Ovary (tissue), 9 donors: ENCODE data around the gene CRYBG1. TPM values are rescaled to one million over a fixed set of nuclear protein-coding genes. Genes with fewer than 3 reads are reported as not detected.

Experiments
- DNase-seq, 5 donors: peaks; one replicate each; pipeline ENCODE4 v3.0.0-alpha.2; 2019 to 2020
- H3K27ac ChIP-seq, 2 donors: fragments of 200-600 bp; one replicate each; pipeline versions ENCODE4 v1.5.1 to v1.8.0; 2019 to 2022
- H3K27me3 ChIP-seq: fragments of 200-600 bp; one replicate; pipeline ENCODE4 v1.8.0; 2022
- H3K36me3 ChIP-seq: fragments of 200-600 bp; sonication (generic); one replicate; pipeline ENCODE4 v1.5.1; 2019
- H3K4me1 ChIP-seq: one replicate; pipeline ENCODE4 v1.8.1; 2013; ENCODE audit warnings: mild to moderate bottlenecking, moderate library complexity; ENCODE audit not compliant: insufficient read depth
- H3K4me3 ChIP-seq: fragments of 200-600 bp; sonication (generic); one replicate; pipeline ENCODE4 v1.5.1; 2017
- H3K9me3 ChIP-seq, 2 donors: fragments of 200-600 bp in 1 of 2; sonication (generic) in 1 of 2; one replicate each; pipeline versions ENCODE4 v1.5.1 to v1.8.1; 2013 to 2019; ENCODE audit warnings: mild to moderate bottlenecking in 1 of 2, moderate library complexity in 1 of 2
- EP300 ChIP-seq: sonication (generic); formaldehyde crosslinking; IDR thresholded peaks from one replicate; pipeline ENCODE4 v1.6.1; 2017; ENCODE audit warnings: antibody characterized with exemption
- POLR2A ChIP-seq: fragments of 450-650 bp; IDR thresholded peaks from one replicate; pipeline ENCODE4 v1.6.1; 2017; ENCODE audit warnings: antibody characterized with exemption, mild to moderate bottlenecking, moderate library complexity
- WGBS, 3 donors: extraction: QIAGEN DNeasy Blood & Tissue Kit in 1 of 3; methylation state at CpG; one replicate each; pipeline versions ENCODE4 v1.1.5 to v1.1.7; 2013 to 2017; 5-methylcytosine and 5-hydroxymethylcytosine counted together
- intact Hi-C, 4 donors: fragments of 100-400 bp; cut with DNase I; formaldehyde crosslinking; loops; one replicate each; pipeline versions ENCODE4 v1.11.0 to v1.15.1; 2022 to 2023
- polyA plus RNA-seq, 2 donors: library from polyadenylated mRNA; stranded (reverse); fragments of 200-250 nt in 1 of 2; fragments of 350-450 nt in 1 of 2; fragmentation: Illumina TruSeq in 1 of 2; extraction: RNeasy Lipid Tissue Mini Kit (QIAGEN cat#74804) in 1 of 2; gene quantifications; one replicate each; pipeline ENCODE4 v1.2.3, GENCODE V29; 2013 to 2014
- total RNA-seq, 7 donors: library from RNA; depleted of rRNA in 2 of 7; stranded (reverse); fragments of >200 nt in 2 of 7; fragmentation: NEBNext Ultra II Directional in 3 of 7; extraction: Animal tissue kit (Norgen Biotek cat#: 25700) in 3 of 7; gene quantifications; one replicate each; pipeline versions ENCODE4 v1.1.0 to v1.2.4, GENCODE V29; 2016 to 2023
- TF ChIP-seq, protein P1 (sequence below), 3 donors: fragments of 450-650 bp in 2 of 3; fragments of 200-600 bp in 1 of 3; IDR thresholded peaks; one replicate each; pipeline versions ENCODE4 v1.5.1 to v1.8.0; 2016 to 2022; ENCODE audit warnings: antibody characterized with exemption in 3 of 3, mild to moderate bottlenecking in 1 of 3
- donor health status: DM: no; HTN: no; CAD: no; lungs with moderate emphysema.
- donor health status: DM: no; HTN: no; CAD: no.
- donor health status: Bipolar disorder and iron deficiency.
- donor health status: DM: yes; HTN: yes; CAD: no.
- donor health status: DM: no; HTN: no; CAD: no.
- donor health status: DM: yes; HTN: yes; CAD: no.

The CRYBG1 gene
- total and polyA plus RNA-seq, 9 donors, result 1.5 to 7.4 (median 3.8) TPM

- 54 to 55% (median 54%) methylated on average over 6 of the region's 6 CpGs for WGBS, 3 donors
- TF ChIP-seq EP300 (no peak), POLR2A (no peak)
- TF ChIP-seq, protein P1, sequence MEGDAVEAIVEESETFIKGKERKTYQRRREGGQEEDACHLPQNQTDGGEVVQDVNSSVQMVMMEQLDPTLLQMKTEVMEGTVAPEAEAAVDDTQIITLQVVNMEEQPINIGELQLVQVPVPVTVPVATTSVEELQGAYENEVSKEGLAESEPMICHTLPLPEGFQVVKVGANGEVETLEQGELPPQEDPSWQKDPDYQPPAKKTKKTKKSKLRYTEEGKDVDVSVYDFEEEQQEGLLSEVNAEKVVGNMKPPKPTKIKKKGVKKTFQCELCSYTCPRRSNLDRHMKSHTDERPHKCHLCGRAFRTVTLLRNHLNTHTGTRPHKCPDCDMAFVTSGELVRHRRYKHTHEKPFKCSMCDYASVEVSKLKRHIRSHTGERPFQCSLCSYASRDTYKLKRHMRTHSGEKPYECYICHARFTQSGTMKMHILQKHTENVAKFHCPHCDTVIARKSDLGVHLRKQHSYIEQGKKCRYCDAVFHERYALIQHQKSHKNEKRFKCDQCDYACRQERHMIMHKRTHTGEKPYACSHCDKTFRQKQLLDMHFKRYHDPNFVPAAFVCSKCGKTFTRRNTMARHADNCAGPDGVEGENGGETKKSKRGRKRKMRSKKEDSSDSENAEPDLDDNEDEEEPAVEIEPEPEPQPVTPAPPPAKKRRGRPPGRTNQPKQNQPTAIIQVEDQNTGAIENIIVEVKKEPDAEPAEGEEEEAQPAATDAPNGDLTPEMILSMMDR (IDR thresholded peaks at IDR 0.05), result no peak
- Histone ChIP-seq H3K27ac (no peak overlapping the region), H3K27me3 (no peaks in the 10 kb centered on the region), H3K4me3 (no peak overlapping the region), H3K4me1 (no peaks in the 10 kb centered on the region), H3K9me3 (no peaks in the 10 kb centered on the region), H3K36me3 (no peaks in the 10 kb centered on the region)
- intact Hi-C loops, result no loop called here
- no peak for DNase-seq
These were observed 93.3 kb downstream of the CRYBG1 start for GRCh38 chr6:106453756-106454367.

DNA sequence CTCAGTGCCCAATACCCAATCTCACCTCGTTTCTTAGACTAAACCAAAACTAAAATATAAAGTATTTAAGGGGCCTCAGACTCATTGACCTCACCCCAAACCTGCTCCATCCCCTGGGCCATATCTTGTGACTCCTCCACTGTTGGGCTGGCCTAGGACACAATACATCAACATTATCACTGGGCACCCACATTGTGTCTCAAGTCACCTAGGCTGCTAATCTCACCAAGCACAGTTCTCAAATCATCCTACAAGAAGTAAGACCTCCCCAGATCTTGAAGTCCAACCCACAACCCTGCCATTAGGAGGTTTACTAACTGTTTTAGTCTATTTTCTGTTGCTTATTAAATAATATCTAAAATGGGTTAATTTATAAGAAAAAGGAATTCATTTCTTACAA, 96.2 kb downstream of the CRYBG1 start:
- 34 to 53% (median 43%) methylated on average over 1 of the region's 1 CpG for WGBS, 3 donors
- H3K27ac ChIP-seq, result no peak overlapping the region
- no peaks in the 10 kb centered on the region for H3K36me3 ChIP-seq
- no peaks in the 10 kb centered on the region for H3K9me3 ChIP-seq
- no peaks in the 10 kb centered on the region for H3K4me1 ChIP-seq
- TF ChIP-seq EP300 (no peak), POLR2A (no peak)
- TF ChIP-seq, protein P1 (IDR thresholded peaks at IDR 0.05), result no peak
- H3K27me3 ChIP-seq, result no peaks in the 10 kb centered on the region
- intact Hi-C loops, result no loop called here
- DNase-seq, result no peak
- no peak overlapping the region for H3K4me3 ChIP-seq

DNA sequence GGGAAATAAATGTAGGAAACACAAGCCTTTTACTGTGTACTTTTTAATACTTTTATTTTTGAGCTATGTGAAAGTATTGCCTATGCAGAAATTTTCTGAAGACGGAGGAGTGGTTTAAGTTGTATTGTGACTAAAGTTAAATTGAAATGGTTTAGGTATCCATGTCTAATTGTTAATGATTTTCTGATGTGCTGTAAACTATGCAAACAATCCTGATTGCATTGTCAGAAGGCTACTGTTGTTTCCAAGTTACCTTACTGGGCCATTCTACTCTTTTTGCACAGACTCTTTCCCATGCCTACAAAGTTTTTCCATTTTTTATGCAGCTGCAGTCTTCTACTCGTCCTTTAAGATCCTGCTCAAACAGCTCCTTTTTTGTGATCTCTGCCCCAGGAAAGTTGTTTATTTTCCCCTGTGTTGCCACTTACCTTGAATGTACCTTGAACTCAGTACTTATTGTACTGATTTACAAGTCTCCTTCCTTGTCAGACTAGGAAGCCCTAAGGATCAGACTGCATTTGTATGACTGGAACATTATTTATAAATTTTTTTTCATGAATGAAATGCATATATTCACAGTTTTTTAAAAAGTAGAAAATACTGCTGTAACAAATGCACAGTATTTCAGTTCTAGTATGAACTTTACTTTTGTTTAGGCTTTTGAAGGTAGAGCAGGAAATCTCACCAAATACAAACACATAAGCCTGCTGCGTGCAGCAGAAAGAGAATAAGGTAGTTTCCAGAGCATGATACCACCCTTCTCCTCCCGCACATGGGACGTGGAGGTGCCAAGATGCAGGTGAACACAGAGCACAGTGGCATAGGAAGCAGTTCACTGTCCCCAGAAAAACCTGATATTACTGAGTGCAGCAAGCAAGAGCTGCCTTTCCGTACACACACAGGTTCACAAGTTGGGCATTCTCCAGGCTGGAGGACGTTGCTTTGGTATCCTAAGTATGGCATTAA, 97.8 kb downstream of the CRYBG1 start:
- no peaks in the 10 kb centered on the region for H3K9me3 ChIP-seq
- H3K27ac ChIP-seq, result no peak overlapping the region
- intact Hi-C loops, result no loop called here
- TF ChIP-seq, protein P1 (IDR thresholded peaks at IDR 0.05), result no peak
- no peak for TF ChIP-seq EP300
- TF ChIP-seq POLR2A, result no peak
- 61 to 74% (median 66%) methylated on average over 7 of the region's 7 CpGs for WGBS, 3 donors
- H3K36me3 ChIP-seq, result no peaks in the 10 kb centered on the region
- no peak overlapping the region for H3K4me3 ChIP-seq
- DNase-seq, result no peak
- no peaks in the 10 kb centered on the region for H3K27me3 ChIP-seq
- H3K4me1 ChIP-seq, result no peaks in the 10 kb centered on the region

- WGBS, 3 donors, result 49 to 69% (median 56%) methylated on average over 2 of the region's 2 CpGs
- Histone ChIP-seq H3K4me3 (no peak overlapping the region), H3K27me3 (no peaks in the 10 kb centered on the region), H3K36me3 (no peaks in the 10 kb centered on the region), H3K9me3 (no peaks in the 10 kb centered on the region), H3K4me1 (no peaks in the 10 kb centered on the region), H3K27ac (no peak overlapping the region)
- DNase-seq, result no peak
- intact Hi-C loops, result no loop called here
- TF ChIP-seq, protein P1 (IDR thresholded peaks at IDR 0.05), result no peak
- TF ChIP-seq EP300 (no peak), POLR2A (no peak)
These were observed 100.0 kb downstream of the CRYBG1 start for GRCh38 chr6:106460481-106460880.
